ENCODE measurements around the gene KDM7A. TPM values are rescaled to one million over a fixed set of nuclear protein-coding genes. Genes with fewer than 3 reads are reported as not detected.

KDM7A gene
- total and polyA plus RNA-seq, 9 of the 15 experiments (the other 6 are each of a cell fraction or from before 2014, with no cell fraction given), result 0.90 to 8.4 (median 7.0) TPM

- TF ChIP-seq ZNF592 (IDR thresholded peaks at IDR 0.05) (no peak), PKNOX1 (IDR thresholded peaks at IDR 0.05) (peak; percentile 25; the same call in 1 of the 2 replicates), CHD4 (IDR thresholded peaks at IDR 0.05; ENCODE audit: insufficient read depth, insufficient replicate concordance, low read depth, low read length, poor library complexity, severe bottlenecking) (no peak), RB1 (IDR thresholded peaks at IDR 0.05; ENCODE audit: low read depth) (0 out of 2 replicates have a peak, but pooled peaks have one; percentile 11), NFIC (IDR thresholded peaks at IDR 0.05) (peak; percentile 78), BMI1 (IDR thresholded peaks at IDR 0.05; ENCODE audit: low read length) (no peak), ZBTB2 (IDR thresholded peaks at IDR 0.05) (0 out of 2 replicates have a peak, but pooled peaks have one; percentile 28), PRPF4 (IDR thresholded peaks at IDR 0.05; ENCODE audit: insufficient read depth, low read depth, low read length, poor library complexity, severe bottlenecking) (no peak), MXI1 (IDR thresholded peaks at IDR 0.05; ENCODE audit: low read depth, low read length) (no peak), MTF1 (CRISPR knock-in tag; IDR thresholded peaks at IDR 0.05; ENCODE audit: borderline replicate concordance) (no peak), SRSF9 (IDR thresholded peaks at IDR 0.05; ENCODE audit: borderline replicate concordance, low read depth, low read length) (no peak)
- TF ChIP-seq, protein P1, sequence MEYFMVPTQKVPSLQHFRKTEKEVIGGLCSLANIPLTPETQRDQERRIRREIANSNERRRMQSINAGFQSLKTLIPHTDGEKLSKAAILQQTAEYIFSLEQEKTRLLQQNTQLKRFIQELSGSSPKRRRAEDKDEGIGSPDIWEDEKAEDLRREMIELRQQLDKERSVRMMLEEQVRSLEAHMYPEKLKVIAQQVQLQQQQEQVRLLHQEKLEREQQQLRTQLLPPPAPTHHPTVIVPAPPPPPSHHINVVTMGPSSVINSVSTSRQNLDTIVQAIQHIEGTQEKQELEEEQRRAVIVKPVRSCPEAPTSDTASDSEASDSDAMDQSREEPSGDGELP (CRISPR knock-in tag; IDR thresholded peaks at IDR 0.05; ENCODE audit: borderline replicate concordance), result peak; percentile 42; the same call in 1 of the 2 replicates
- TF ChIP-seq, protein P2, sequence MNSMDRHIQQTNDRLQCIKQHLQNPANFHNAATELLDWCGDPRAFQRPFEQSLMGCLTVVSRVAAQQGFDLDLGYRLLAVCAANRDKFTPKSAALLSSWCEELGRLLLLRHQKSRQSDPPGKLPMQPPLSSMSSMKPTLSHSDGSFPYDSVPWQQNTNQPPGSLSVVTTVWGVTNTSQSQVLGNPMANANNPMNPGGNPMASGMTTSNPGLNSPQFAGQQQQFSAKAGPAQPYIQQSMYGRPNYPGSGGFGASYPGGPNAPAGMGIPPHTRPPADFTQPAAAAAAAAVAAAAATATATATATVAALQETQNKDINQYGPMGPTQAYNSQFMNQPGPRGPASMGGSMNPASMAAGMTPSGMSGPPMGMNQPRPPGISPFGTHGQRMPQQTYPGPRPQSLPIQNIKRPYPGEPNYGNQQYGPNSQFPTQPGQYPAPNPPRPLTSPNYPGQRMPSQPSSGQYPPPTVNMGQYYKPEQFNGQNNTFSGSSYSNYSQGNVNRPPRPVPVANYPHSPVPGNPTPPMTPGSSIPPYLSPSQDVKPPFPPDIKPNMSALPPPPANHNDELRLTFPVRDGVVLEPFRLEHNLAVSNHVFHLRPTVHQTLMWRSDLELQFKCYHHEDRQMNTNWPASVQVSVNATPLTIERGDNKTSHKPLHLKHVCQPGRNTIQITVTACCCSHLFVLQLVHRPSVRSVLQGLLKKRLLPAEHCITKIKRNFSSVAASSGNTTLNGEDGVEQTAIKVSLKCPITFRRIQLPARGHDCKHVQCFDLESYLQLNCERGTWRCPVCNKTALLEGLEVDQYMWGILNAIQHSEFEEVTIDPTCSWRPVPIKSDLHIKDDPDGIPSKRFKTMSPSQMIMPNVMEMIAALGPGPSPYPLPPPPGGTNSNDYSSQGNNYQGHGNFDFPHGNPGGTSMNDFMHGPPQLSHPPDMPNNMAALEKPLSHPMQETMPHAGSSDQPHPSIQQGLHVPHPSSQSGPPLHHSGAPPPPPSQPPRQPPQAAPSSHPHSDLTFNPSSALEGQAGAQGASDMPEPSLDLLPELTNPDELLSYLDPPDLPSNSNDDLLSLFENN (IDR thresholded peaks at IDR 0.05; ENCODE audit: low read depth in 2 of 2, low read length in 2 of 2), result 0 out of 4 replicates have a peak, but pooled peaks of 1 of the 2 experiments have one; percentile 41
Observed at GRCh38 chr7:140059273-140060242, 117.2 kb downstream of the KDM7A start (continued).

All from K562 (cell line).